K562 (cell line): ENCODE measurements around the gene KAZN. TPM values are rescaled to one million over a fixed set of nuclear protein-coding genes. Genes with fewer than 3 reads are reported as not detected.

Experiments
- BDP1 ChIP-seq: IDR thresholded peaks from 3 replicates; pipeline ENCODE4 v1.6.1; 2011; ENCODE audit not compliant: insufficient read length, insufficient read depth
- CBFA2T3 ChIP-seq: fragments of 450-650 bp; IDR thresholded peaks from 2 replicates; pipeline ENCODE4 v1.6.1; 2017
- CC2D1A ChIP-seq: fragments of 450-650 bp; IDR thresholded peaks from 2 replicates; pipeline ENCODE4 v1.6.1; 2017; ENCODE audit warnings: mild to moderate bottlenecking
- CSDE1 ChIP-seq, 2 experiments: fragments of 450-650 bp; IDR thresholded peaks; 2 replicates each; pipeline ENCODE4 v1.6.1; 2016; ENCODE audit warnings: mild to moderate bottlenecking in 1 of 2
- FOXK1 ChIP-seq: sonication (generic); formaldehyde crosslinking; IDR thresholded peaks from 2 replicates; pipeline ENCODE4 v1.8.0; 2022; ENCODE audit warnings: missing genetic modification reagents, mild to moderate bottlenecking, borderline replicate concordance
- HNRNPK ChIP-seq: fragments of 200-400 bp; formaldehyde crosslinking; IDR thresholded peaks from one replicate; pipeline ENCODE4 v1.6.1; 2018; ENCODE audit warnings: mild to moderate bottlenecking, low read depth, low read length; ENCODE audit not compliant: poor library complexity, severe bottlenecking
- HNRNPL ChIP-seq: fragments of 200-400 bp; formaldehyde crosslinking; IDR thresholded peaks from 2 replicates; pipeline ENCODE4 v1.6.1; 2017; ENCODE audit warnings: low read depth, mild to moderate bottlenecking, low read length
- KDM5B ChIP-seq: fragments of 200-600 bp; sonication (generic); IDR thresholded peaks from 2 replicates; pipeline ENCODE4 v1.6.1; 2012; ENCODE audit warnings: low read depth, mild to moderate bottlenecking, moderate library complexity, low read length, control low read depth, inconsistent platforms; ENCODE audit not compliant: insufficient replicate concordance
- PHF8 ChIP-seq: fragments of 200-600 bp; sonication (generic); IDR thresholded peaks from 2 replicates; pipeline ENCODE4 v1.6.1; 2012; ENCODE audit warnings: mixed run types, mild to moderate bottlenecking, inconsistent platforms, low read length, moderate library complexity, borderline replicate concordance
- PTTG1 ChIP-seq: fragments of 450-650 bp; IDR thresholded peaks from 2 replicates; pipeline ENCODE4 v1.6.1; 2016; ENCODE audit warnings: low read depth, mild to moderate bottlenecking, missing genetic modification characterization, missing compliant biosample characterization
- RBM15 ChIP-seq: fragments of 200-400 bp; formaldehyde crosslinking; IDR thresholded peaks from 2 replicates; pipeline ENCODE4 v1.6.1; 2018; ENCODE audit warnings: mild to moderate bottlenecking, low read length, moderate library complexity; ENCODE audit not compliant: insufficient read depth
- SMARCE1 ChIP-seq: fragments of 450-650 bp; IDR thresholded peaks from 2 replicates; pipeline ENCODE4 v1.7.1; 2016; ENCODE audit warnings: mild to moderate bottlenecking
- SRSF1 ChIP-seq: fragments of 200-400 bp; formaldehyde crosslinking; IDR thresholded peaks from 2 replicates; pipeline ENCODE4 v1.6.1; 2017; ENCODE audit warnings: mild to moderate bottlenecking, low read depth, low read length, moderate library complexity
- STAT5B ChIP-seq: fragments of 250-450 bp; sonication (Bioruptor Pico); IDR thresholded peaks from 2 replicates; pipeline ENCODE4 v1.8.0; 2021; ENCODE audit warnings: mild to moderate bottlenecking, inconsistent platforms
- TFAM ChIP-seq: fragments of 250-450 bp; sonication (Bioruptor Pico); conservative IDR thresholded peaks from 2 replicates; pipeline ENCODE4 v1.5.0; 2021; ENCODE audit warnings: mild to moderate bottlenecking, moderate library complexity
- ZC3H4 ChIP-seq: sonication (generic); formaldehyde crosslinking; IDR thresholded peaks from 2 replicates; pipeline ENCODE4 v1.9.0; 2021; ENCODE audit warnings: missing genetic modification reagents, borderline replicate concordance
- ZNF12 ChIP-seq: sonication (generic); formaldehyde crosslinking; IDR thresholded peaks from 2 replicates; pipeline ENCODE4 v1.4.0; 2020; ENCODE audit warnings: mild to moderate bottlenecking, missing genetic modification reagents
- ZNF146 ChIP-seq: IDR thresholded peaks from one replicate; pipeline ENCODE4 v1.6.1; 2018; ENCODE audit warnings: missing compliant biosample characterization; ENCODE audit not compliant: unreplicated experiment
- ZNF707 ChIP-seq: fragments of 250-450 bp; sonication (Bioruptor Pico); conservative IDR thresholded peaks from 2 replicates; pipeline ENCODE4 v1.8.0; 2022; ENCODE audit warnings: inconsistent platforms, mild to moderate bottlenecking, moderate library complexity
- ZNF79 ChIP-seq: fragments of 250-450 bp; sonication (Bioruptor Pico); IDR thresholded peaks from 2 replicates; pipeline ENCODE4 v1.4.0; 2020; ENCODE audit warnings: low read depth, mild to moderate bottlenecking, moderate library complexity
- polyA plus RNA-seq, 8 experiments: library from polyadenylated mRNA; depleted of rRNA in 4 of 8; stranded (reverse) in 5 of 8; unstranded in 3 of 8; fragments of >200 nt; fragmentation: Nextera tagmentation in 2 of 8; fragmentation: Illumina TruSeq in 1 of 8; extraction: Ambion mirVana in 2 of 8; extraction: Trizol in 1 of 8; gene quantifications; 2 replicates each; pipeline versions ENCODE4 v1.2.1 to v1.2.3, GENCODE V29; 2011 to 2014; ENCODE audit warnings: inconsistent platforms in 1 of 8, missing spikeins in 1 of 8
- total RNA-seq, 7 experiments: library from RNA; depleted of rRNA in 6 of 7; stranded (reverse); fragments of >200 nt in 6 of 7; fragmentation: Illumina TruSeq in 2 of 7; extraction: Trizol in 2 of 7; gene quantifications; 2 replicates each; pipeline versions ENCODE4 v1.2.1 to v1.2.3, GENCODE V29; 2011 to 2021; ENCODE audit warnings: low replicate concordance in 1 of 7
- TF ChIP-seq, protein P1 (sequence below): sonication (generic); formaldehyde crosslinking; IDR thresholded peaks from 2 replicates; pipeline ENCODE4 v1.8.0; 2023; ENCODE audit warnings: missing genetic modification reagents, mild to moderate bottlenecking, borderline replicate concordance
- TF ChIP-seq, protein P2 (sequence below): sonication (generic); formaldehyde crosslinking; IDR thresholded peaks from 2 replicates; pipeline ENCODE4 v1.8.1; 2022; ENCODE audit warnings: missing genetic modification reagents

KAZN gene
- total and polyA plus RNA-seq, 9 of the 15 experiments (the other 6 are each of a cell fraction or from before 2014, with no cell fraction given) = 2.1 to 21.6 (median 5.4) TPM

- TF ChIP-seq, protein P1, sequence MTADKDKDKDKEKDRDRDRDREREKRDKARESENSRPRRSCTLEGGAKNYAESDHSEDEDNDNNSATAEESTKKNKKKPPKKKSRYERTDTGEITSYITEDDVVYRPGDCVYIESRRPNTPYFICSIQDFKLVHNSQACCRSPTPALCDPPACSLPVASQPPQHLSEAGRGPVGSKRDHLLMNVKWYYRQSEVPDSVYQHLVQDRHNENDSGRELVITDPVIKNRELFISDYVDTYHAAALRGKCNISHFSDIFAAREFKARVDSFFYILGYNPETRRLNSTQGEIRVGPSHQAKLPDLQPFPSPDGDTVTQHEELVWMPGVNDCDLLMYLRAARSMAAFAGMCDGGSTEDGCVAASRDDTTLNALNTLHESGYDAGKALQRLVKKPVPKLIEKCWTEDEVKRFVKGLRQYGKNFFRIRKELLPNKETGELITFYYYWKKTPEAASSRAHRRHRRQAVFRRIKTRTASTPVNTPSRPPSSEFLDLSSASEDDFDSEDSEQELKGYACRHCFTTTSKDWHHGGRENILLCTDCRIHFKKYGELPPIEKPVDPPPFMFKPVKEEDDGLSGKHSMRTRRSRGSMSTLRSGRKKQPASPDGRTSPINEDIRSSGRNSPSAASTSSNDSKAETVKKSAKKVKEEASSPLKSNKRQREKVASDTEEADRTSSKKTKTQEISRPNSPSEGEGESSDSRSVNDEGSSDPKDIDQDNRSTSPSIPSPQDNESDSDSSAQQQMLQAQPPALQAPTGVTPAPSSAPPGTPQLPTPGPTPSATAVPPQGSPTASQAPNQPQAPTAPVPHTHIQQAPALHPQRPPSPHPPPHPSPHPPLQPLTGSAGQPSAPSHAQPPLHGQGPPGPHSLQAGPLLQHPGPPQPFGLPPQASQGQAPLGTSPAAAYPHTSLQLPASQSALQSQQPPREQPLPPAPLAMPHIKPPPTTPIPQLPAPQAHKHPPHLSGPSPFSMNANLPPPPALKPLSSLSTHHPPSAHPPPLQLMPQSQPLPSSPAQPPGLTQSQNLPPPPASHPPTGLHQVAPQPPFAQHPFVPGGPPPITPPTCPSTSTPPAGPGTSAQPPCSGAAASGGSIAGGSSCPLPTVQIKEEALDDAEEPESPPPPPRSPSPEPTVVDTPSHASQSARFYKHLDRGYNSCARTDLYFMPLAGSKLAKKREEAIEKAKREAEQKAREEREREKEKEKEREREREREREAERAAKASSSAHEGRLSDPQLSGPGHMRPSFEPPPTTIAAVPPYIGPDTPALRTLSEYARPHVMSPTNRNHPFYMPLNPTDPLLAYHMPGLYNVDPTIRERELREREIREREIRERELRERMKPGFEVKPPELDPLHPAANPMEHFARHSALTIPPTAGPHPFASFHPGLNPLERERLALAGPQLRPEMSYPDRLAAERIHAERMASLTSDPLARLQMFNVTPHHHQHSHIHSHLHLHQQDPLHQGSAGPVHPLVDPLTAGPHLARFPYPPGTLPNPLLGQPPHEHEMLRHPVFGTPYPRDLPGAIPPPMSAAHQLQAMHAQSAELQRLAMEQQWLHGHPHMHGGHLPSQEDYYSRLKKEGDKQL (CRISPR knock-in tag) = no peak
- TF ChIP-seq BDP1 (no peak), ZNF146 (CRISPR knock-in tag) (no peak), STAT5B (CRISPR knock-in tag) (no peak), KDM5B (no peak), CSDE1 (IDR thresholded peaks at IDR 0.05) (no peak), CBFA2T3 (peak; percentile 85), ZNF12 (CRISPR knock-in tag) (0 out of 2 replicates have a peak, but pooled peaks have one; percentile 21), SRSF1 (no peak), ZNF79 (CRISPR knock-in tag) (no peak), SMARCE1 (peak; percentile 68), HNRNPL (no peak), HNRNPK (no peak), ZC3H4 (no peak), CC2D1A (0 out of 2 replicates have a peak, but pooled peaks have one; percentile 43), TFAM (CRISPR knock-in tag) (no peak), FOXK1 (CRISPR knock-in tag) (no peak), RBM15 (no peak), PHF8 (no peak), PTTG1 (no peak), ZNF707 (no peak)
- TF ChIP-seq, protein P2, sequence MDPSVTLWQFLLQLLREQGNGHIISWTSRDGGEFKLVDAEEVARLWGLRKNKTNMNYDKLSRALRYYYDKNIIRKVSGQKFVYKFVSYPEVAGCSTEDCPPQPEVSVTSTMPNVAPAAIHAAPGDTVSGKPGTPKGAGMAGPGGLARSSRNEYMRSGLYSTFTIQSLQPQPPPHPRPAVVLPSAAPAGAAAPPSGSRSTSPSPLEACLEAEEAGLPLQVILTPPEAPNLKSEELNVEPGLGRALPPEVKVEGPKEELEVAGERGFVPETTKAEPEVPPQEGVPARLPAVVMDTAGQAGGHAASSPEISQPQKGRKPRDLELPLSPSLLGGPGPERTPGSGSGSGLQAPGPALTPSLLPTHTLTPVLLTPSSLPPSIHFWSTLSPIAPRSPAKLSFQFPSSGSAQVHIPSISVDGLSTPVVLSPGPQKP = no peak
Observed at GRCh38 chr1:14782741-14783591, 184.5 kb downstream of the KAZN start (continued).
